Islet precursor cell (in vitro differentiated cells): ENCODE measurements around the gene TBL1X.
"Not testable (repeated sequence)": the region's sequence is repeated elsewhere in the genome, so short reads cannot be mapped to it uniquely, and the experiment has no call there.

Source experiments
- DNase-seq: peaks from one replicate; pipeline ENCODE4 v3.0.0-alpha.2; 2018

TBL1X gene

DNA sequence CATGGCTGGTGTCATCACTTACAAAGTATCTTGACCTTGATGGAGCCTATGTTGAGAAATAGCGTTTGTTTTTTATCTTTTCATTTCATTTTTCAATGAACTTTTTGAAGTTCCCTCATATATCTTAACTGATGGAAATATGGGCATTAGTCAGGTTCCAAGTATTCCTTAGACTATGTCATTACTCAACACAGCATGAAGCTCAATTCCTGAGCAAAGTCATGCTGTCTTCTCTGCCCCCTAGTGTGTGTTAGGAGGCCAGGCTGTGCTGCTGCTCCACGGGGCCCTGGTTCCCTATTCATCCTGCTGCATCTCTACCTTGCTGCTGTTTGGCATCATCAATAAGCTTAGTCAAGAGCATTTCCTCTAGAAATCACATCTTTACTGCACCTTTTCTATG lies 259.9 kb downstream of the TBL1X start:
- DNase-seq = no peak

DNA sequence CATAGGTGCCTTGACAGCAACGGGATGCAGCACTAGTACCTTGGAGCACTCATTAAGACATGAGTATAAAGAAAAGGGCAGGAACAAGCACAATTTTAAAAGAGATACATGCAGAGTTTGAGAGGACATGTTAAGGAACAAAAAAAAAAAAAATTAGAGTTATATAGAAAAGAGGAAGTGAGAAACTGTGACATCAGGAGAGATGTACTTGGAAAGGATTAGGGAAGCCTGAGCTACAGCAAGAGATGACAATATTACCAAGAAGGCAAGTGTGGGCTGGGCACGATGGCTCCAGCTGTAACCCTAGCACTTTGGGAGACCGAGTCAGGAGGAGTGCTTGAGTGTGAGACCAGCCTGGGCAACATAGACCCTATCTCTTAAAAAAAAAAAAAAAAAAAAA lies 263.4 kb downstream of the TBL1X start:
- no peak for DNase-seq

DNA sequence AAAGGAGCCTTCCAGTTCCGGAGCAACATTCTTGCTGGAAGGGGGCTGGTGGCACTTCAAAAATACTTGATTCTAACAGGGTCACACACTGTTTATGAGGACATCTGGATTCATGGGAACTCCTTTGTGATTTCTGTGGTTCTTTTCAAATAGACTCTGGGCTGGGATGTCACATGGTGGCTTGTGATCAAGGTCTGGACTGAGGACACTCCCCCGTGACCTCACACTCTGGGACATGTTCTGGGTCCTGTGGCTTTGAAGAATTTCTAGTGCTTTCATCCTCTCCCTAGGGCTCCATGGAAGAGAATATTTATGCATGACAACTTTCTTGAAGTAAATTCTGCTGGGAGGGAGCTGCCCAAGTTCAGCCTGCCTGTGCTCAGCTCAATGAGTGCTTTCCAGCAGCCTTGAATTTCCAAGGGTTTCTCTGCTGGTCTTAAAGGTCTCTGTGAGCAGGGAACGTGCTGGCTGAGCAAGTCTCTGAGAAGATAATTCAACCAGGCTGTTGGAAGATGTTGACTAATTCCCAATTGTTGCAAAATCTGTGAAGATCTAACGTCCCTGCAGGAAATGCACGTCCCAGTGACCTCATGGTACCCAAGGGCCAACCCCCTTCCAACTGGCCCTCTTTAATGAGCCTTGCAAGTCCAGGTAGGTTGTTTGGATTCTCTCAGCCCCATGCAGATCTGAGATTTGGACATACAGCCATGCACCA lies 264.5 kb downstream of the TBL1X start:
- no peak for DNase-seq

DNA sequence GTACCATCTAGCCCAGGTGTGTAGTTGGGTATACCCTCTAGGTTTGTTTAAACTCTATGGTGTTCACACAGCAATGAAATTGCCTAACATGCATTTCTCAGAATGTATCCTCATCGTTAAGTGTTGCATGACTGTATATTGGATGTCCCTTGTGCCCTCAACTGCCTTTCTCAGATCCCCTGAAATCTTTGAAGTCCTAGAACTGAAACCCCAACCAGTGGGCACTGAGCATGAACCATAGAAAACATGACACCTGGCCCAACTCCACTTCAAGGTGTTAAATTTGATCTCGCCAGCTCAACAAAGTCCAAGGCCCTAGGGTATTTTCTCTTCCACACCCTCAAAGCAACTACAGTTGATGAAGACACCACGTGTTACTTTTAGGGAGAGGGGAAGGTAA lies 265.2 kb downstream of the TBL1X start:
- DNase-seq = no peak

DNA sequence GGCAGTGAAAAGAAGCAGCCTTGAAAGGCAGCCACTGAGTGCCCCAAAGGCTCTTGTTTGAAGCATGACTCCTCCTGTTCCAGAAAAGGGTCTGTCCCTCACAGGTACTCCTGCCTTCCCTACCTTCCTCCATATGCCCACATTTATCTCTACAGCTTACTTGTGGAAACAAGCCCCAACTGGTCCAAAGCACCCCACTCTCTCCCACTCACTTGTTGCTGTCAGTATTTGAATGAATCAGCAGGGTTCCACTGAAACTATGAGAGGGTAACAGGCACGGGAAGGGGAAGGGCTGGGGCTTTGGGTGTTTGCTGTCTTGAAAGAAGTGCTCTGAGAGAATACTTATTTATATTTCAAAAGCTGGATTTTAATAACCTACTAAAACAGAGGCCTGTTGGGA lies 265.9 kb downstream of the TBL1X start:
- no peak for DNase-seq

DNA sequence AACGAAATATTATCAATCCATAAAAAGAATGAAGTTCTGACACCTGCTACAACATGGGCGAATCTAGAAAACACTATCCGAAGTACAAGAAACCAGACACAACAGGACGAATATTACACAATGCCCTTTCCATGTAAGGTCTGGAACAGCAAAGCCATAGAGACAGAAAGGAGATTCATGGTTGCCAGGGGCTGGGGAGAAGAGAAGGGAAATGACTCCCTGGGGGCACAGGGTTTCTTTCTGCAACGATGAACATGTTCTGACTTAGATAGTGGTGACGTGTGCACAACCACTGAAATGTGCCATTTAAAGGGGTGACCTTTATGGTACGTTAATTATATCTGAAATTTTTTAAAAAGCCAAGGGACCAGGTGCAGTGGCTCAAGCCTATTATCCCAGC lies 272.5 kb downstream of the TBL1X start:
- no peak for DNase-seq

DNA sequence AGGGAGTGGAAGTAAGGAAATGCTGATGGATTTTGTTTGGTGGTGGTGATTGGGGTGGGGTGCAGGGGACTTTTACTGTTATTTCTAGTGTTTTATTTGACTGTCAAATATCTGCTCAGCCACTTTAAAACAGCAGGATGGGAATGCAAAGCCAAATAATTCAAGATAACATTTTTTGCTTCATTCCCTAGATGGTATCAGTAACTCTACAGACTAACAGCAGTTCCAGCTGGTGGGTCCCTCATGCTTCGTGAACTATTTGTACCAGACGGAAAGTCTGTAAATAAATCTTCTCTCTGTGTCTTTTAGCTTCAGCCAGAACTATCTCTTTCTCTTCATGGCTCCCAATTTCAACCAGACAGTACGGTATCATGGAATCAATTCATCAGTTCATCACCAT lies 273.3 kb downstream of the TBL1X start:
- no peak for DNase-seq

DNA sequence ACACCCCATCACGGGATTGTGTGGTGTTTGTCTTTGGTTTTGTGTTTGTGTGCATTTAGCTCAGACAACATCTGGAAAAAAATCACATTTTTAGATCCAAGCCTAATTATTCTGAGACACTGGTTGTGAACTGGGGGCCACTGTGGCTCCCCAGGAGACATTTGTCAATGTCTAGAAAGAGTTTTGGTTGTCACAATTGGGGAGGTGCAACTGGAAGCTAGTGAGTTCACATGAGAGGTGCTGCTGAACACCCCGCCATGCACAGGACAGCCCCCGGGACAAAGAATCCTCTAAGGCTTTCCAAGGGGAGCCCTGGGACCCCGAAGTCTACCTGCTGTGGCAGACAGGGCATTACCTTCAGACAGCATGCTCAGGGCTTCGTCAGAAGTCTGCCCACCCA lies 274.3 kb downstream of the TBL1X start:
- DNase-seq = no peak

DNA sequence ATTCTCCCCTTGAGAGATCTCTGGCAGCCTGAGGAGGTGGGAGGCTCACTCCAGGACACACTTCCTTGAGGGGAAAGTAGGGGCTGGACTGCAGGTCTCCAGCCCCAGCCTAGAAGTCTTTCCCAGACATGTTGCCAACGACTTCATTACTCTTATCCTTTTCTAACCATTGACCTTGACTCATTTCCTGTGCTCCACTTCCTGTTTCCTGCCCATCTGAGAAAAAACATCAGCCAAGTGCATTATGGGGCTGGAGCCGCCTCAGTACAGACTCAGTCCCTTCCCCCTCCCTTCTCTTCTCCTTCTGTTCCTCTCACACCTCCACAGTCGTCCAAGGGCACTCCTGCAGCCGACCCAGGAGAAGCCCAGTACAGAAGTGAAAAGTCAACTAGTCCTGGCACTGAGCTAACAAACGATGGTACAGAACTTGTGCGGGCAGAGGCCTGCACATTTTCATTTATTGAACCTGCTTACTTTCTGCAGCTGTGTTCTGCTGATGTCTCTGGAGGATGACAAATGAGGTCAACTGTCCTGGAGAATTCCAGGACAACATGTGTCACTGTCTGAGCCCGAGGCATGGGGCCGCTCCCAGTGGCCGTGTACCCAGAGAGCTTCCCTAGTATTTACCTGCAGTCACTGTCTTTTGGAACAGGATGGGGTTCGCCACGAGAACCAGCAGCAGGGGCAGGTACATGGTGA lies 280.7 kb downstream of the TBL1X start:
- peak; percentile 86 for DNase-seq

DNA sequence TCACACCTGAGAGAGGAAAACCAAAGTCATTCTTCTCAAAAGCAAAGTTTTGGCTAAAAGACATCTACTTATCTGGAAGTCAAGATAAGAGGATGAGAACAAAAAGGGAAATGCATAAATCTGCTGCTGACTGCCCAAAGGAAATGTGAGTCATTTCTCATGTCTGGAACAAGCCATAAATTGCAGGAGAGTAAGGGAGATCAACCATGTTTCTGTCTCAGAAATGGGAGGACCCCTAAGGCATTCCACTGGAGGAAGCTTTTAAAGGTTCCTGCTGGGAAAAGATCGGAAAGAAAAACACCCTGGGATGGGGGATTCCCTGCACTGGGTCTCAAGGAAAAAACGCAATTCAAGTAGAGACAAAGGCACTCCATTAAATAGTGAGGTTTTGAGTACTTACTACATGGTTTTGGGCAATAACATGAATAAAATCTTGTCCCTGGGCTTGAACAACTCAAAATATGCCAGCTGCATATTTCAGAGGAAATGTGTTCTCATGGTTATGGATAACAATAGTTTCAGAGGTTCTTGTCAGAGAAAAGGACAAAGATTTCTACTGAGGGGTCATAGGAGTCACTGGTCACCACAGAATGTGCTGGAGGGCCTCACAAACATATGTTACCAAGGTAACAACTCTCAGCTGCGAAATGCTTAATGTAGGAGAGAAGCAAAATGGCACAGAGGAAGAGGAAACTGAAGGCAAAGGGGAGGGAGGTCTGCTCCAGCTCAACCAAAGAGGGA lies 281.5 kb downstream of the TBL1X start:
- DNase-seq = no peak

DNA sequence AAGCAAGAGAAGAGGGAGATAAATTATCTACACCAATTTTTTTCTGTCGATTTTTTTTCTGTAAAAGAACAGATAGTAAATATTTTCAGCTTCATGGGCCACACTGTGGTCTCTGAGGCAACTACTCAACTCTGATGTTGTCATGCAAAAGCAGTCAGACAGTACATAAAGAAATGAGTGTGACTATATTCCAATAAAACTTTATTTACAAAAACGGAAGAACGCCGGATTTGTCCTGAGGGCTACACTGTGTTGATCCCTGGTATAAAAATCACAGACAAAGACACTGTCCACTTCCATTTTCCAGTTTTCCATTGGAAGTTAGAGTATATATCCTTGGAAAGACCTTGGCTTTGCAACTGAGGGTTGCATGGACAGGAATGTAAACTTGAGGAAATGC lies 282.8 kb downstream of the TBL1X start:
- DNase-seq = no peak

DNA sequence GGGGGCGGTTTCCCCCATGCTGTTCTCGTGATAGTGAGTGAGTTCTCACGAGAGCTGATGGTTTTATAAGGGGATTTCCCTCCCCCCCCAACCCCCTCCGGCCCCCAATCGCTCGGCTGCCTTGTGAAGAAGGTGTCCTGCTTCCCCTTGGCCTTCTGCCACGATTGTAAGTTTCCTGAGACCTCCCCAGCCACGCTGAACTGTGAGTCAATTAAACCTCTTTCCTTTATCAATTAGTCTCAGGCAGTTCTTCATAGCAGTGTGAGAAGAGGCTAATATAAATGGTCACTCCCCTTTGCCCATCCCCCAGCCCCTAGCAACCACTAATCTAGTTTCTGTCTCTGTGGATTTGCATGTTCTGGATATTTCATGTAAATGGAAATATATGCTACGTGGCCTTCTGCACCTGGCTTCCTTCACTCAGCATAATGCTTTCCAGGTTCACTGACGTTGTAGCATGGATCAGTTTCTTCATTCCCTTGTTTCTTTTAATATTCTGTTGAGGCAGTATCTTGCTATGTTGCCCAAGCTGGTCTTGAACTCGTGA lies 284.4 kb downstream of the TBL1X start:
- no peak for DNase-seq

DNA sequence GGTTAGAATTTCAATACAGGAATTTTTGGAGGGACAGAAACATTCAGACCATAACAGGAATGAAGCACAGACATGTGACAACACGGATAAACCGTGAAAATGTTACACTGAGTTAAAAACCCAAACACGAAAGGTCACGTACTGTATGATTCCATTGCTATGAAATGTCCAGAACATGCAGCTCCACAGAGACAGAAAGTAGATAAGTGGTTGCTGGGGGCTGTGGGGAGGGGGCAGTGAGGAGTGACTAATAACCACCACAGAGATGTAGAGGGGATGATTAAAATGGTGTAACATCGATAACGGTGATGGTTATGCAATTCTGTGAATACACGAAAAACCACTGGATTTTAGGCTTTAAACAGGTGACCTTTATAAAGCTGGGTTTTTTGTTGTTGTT lies 292.5 kb downstream of the TBL1X start:
- no peak for DNase-seq

DNA sequence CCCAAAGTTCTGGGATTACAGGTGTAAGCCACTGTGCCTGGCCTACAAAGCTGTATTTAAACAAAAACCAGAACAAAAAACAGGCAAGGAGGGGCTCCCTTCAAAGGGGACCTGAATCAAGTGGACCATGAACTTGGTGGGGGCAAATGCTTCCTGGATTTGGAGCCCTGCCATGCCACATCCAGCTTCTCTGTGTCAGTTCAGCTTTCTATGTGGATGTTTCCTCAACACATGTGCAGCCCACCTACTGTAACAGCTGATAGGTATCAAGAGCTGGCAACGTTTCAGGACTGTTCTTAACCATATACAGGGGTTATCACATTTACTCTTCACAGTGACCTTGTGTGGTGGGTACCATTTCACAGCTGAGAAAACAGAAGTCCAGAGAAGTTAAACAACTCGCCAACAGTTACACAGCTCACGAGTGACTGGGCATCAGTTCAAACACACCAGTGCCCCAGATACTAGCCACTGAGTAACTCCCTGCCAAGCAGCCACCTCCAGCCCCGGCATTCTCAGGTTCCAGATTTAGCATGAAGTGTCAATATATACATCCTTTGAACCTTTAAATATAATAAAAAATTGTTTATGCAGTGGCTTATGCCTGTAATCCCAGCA lies 293.3 kb downstream of the TBL1X start:
- no peak for DNase-seq

DNA sequence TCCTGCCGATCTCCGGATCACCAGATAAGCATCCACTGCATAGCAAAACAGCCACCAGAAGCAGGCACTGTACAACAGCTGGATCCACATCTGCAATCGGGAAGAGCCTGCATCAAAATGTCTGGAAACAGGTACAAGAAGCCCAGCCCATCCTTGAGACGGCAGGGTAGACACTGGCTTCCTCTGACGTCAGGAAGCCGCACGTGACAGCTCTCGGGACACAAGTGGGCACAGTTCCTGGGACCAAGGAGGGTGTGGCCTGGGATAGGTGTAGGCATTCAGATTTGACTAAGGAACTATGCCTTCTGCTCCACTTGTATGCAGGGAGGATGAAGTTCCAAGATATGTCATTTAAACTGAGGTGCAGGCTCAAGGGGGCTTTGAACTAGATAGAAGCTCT lies 294.5 kb downstream of the TBL1X start:
- no peak for DNase-seq

DNA sequence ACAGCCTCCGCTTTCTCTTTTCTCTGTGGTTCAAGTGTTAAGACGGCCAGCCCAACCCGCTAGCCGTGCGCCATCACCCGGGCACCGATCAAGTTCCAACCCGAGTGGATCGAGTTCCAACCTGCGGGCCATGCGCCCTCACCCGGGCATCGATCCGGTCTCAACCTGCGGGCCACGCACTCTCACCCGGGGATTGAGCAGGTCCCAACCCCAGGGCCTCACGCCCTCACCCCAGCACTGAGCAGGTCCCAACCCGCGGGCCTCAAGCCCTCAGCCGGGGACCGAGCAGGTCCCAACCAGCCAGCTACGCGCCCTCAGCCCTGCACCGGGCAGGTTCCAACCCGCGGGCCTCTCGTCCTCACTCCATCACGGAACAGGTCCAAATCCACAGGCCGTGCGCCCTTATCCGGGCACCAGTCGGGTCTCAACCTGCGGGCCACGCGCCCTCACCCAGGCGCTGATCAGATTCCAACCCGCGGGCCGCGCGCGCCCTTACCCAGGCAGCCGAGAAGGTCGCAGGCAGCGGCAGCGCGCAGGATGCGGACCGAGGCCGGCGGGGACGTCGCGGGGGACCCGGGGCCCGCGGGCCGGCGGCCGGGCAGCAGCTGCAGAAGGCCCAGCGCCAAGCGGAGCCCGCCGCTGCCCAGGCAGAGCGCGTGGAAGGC lies 300.3 kb downstream of the TBL1X start:
- DNase-seq = peak; percentile 57

DNA sequence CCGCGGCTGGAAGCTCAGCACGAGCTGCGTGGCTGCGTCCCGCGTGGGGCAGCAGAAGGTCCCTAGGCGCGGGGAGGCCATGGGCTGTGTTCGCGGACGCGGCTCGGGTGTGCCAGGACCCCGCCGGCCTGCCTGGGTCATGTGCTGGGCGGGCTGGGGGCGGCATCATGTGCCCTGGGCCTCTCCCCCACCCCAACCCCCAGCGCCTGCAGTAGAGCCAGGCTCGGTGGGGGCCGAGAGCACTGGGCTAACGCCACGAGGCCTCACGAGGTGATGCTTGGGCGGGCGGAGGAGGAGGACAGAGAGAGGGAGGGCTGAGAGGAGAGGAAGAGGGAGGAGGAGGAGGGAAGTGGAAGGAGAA lies 300.9 kb downstream of the TBL1X start, which contains the start of gene GPR143:
GPR143 (minus strand) TSS at position 111 of the 361 bp plus-strand sequence; CDS start at position 81, 30 bp downstream.
- DNase-seq = peak; percentile 69

DNA sequence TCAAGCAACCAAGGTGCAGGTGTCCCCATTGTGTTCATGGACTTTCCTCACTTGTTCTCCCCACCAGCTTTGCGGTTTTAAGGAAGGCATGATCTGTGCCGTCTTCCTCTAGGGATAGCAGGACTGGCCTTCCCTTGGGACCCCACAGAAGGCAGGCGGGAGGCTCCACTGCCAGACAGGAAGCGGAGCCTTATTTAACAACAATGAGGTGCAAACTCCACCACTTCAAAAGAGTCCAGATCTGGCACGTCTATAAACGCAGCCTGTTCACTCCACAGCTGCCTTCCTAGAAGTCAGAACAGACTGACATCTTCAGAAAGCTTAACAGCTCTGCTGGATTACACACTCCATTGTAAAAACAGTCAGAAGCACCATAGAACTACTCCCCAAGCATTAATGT lies 302.5 kb downstream of the TBL1X start:
- no peak for DNase-seq

DNA sequence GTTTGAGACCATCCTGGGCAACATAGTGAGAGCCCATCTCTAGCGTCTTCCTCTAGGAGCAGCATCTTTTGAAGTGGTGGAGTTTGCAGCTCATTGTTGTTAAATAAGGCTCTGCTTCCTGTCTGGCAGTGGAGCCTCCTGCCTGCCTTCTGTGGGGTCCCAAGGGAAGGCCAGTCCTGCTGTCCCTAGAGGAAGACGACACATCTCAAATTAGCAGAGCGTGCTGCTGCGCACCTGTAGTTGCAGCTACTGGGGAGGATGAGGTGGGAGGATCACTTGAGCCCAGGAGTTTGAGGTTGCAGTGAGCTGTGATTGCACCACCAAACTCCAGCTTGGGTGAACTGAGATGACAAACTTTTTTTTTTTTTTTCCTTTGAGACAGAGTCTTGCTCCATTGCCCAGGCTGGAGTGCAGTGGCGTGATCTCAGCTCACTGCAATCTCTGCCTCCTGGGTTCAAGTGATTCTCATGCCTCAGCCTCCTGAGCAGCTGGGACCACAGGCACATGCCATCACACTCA lies 303.5 kb downstream of the TBL1X start:
- DNase-seq = not testable (repeated sequence)

DNA sequence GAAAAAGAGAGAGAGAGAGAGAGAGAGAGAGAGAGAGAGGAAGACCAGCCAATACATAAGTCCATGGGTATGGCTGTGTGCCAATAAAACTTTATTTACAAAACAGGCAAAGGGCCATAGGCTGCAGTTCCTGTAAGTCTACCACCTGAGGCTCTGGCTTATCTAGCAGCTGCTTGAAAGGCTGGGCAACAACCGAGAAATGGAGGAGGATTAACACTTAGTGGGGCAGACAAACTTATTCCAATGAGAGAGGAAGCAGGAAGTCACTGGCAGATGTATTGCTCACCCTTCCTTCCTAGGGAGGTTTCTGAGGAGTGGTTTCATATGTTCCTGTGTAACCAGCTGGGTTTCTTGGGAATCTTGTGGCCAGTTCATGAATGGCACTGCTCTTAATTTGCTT lies 305.5 kb downstream of the TBL1X start:
- no peak for DNase-seq

DNA sequence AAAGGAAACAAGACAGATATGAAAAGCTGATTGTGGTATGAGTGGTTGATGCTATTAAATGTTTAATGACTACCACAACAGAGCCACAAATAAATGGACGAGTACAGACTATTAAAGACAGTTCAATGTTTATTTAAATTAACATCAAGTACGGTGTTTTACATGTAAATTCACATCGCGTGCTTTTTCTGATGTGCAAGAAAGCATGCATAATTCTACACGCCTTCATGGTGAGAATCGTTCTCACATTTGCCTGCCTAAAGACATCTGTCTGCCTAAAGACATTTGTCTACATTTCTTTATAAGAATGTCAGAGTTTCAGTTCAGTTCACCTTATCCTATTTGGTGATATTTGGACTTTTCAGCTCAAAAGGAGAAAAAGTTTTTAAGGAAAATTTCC lies 308.1 kb downstream of the TBL1X start:
- no peak for DNase-seq

DNA sequence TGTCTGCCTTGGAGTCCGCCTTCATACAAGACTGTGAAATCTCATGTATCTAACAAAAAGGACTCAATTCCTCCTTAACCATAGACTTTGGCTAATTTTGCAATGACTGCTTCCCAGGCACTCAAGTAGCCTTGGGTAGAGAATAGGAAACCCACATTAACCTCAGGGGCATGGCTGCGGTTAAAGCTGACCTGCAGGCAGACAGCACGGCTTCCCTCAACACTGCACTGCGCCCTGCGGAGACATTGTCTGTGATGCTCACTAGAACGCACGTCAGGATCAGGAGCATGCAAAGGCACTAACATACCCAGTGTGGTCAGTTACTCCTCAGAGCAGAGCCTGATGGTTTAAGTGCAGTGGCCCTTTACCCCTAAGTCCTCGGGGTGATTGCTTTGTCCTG lies 311.1 kb downstream of the TBL1X start:
- DNase-seq = no peak

DNA sequence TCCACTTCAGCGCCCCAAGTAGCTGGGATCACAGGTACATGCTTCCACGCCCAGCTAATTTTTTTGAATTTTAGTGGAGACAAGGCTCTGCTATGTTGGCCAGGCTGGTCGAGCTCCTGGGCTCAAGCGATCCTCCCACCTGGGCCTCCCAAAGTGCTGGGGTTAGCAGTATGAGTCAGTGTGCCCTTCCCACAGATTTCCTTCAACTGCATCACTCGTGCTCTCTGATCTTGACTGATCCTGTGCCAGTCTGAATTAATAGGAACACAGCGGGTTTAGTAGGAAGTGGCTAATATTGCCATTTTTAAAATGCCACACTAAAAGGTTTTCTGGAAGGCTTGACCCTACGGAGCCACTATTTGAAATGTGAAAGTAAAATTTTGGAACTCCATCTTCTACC lies 317.1 kb downstream of the TBL1X start:
- DNase-seq = no peak
